ACC112 (cell line): ENCODE results near the gene DHRS1.

Experiments used
- H2AFZ ChIP-seq: fragments of 200-600 bp; sonication (generic); one replicate; pipeline ENCODE4 v1.6.0; 2017; ENCODE audit warnings: antibody characterized with exemption, low read length; ENCODE audit not compliant: unreplicated experiment
- H3K27ac ChIP-seq: fragments of 200-600 bp; sonication (generic); 2 replicates; pipeline ENCODE4 v1.5.1; 2014; ENCODE audit warnings: low read depth, mild to moderate bottlenecking, antibody characterized with exemption, low read length, moderate library complexity
- H3K27me3 ChIP-seq: fragments of 200-600 bp; sonication (generic); 2 replicates; pipeline ENCODE4 v1.6.1; 2014; ENCODE audit warnings: mild to moderate bottlenecking, antibody characterized with exemption, low read length, moderate library complexity, mixed read lengths; ENCODE audit not compliant: insufficient read depth
- H3K36me3 ChIP-seq: fragments of 200-600 bp; sonication (generic); 2 replicates; pipeline ENCODE4 v1.6.1; 2016; ENCODE audit warnings: mild to moderate bottlenecking, antibody characterized with exemption, low read length, moderate library complexity, mixed read lengths; ENCODE audit not compliant: insufficient read depth
- H3K4me1 ChIP-seq: fragments of 200-600 bp; sonication (generic); one replicate; pipeline ENCODE4 v1.6.1; 2016; ENCODE audit warnings: low read length, mixed read lengths; ENCODE audit not compliant: insufficient read depth, unreplicated experiment, control insufficient read depth
- H3K4me3 ChIP-seq: fragments of 200-600 bp; sonication (generic); 2 replicates; pipeline ENCODE4 v1.5.1; 2014; ENCODE audit warnings: mild to moderate bottlenecking, low read depth, low read length
- H3K79me2 ChIP-seq: fragments of 200-600 bp; sonication (generic); one replicate; pipeline ENCODE4 v1.6.0; 2016; ENCODE audit warnings: low read length; ENCODE audit not compliant: control insufficient read depth, unreplicated experiment, insufficient read depth

The DHRS1 gene

GRCh38 chr14:24270537-24271133 is 28.9 kb downstream of the DHRS1 start:
- H3K4me1 ChIP-seq = peaks cover 4% of the 10 kb centered on the region
- H3K4me3 ChIP-seq = peak overlapping the region; percentile 84
- no peaks in the 10 kb centered on the region for H3K36me3 ChIP-seq
- H3K27ac ChIP-seq = no peak overlapping the region; the same call in 1 of the 2 replicates
- no peaks in the 10 kb centered on the region for H3K79me2 ChIP-seq
- H2AFZ ChIP-seq = no peak overlapping the region
- H3K27me3 ChIP-seq = no peaks in the 10 kb centered on the region

- Histone ChIP-seq H3K36me3 (no peaks in the 10 kb centered on the region), H3K27me3 (no peaks in the 10 kb centered on the region), H3K4me3 (no peak overlapping the region), H3K27ac (no peak overlapping the region), H3K79me2 (no peaks in the 10 kb centered on the region), H2AFZ (no peak overlapping the region), H3K4me1 (peaks cover 4% of the 10 kb centered on the region)
Observed at GRCh38 chr14:24269910-24270536, 29.6 kb downstream of the DHRS1 start.

GRCh38 chr14:24269368-24269767 is 30.2 kb downstream of the DHRS1 start:
- Histone ChIP-seq H2AFZ (no peak overlapping the region), H3K79me2 (no peaks in the 10 kb centered on the region), H3K4me1 (peaks cover 4% of the 10 kb centered on the region), H3K36me3 (no peaks in the 10 kb centered on the region), H3K27ac (no peak overlapping the region), H3K4me3 (no peak overlapping the region), H3K27me3 (no peaks in the 10 kb centered on the region)

- Histone ChIP-seq H3K79me2 (no peaks in the 10 kb centered on the region), H3K4me1 (peaks cover 4% of the 10 kb centered on the region), H3K4me3 (no peak overlapping the region), H3K27me3 (no peaks in the 10 kb centered on the region), H3K27ac (no peak overlapping the region), H2AFZ (no peak overlapping the region), H3K36me3 (no peaks in the 10 kb centered on the region)
Observed at GRCh38 chr14:24268225-24268624, 31.4 kb downstream of the DHRS1 start.

GRCh38 chr14:24267516-24267915 is 32.1 kb downstream of the DHRS1 start:
- Histone ChIP-seq H2AFZ (no peak overlapping the region), H3K4me3 (no peak overlapping the region), H3K79me2 (no peaks in the 10 kb centered on the region), H3K27ac (no peak overlapping the region), H3K27me3 (no peaks in the 10 kb centered on the region), H3K36me3 (no peaks in the 10 kb centered on the region), H3K4me1 (peaks cover 4% of the 10 kb centered on the region)

- H3K4me3 ChIP-seq = no peak overlapping the region
- H2AFZ ChIP-seq = no peak overlapping the region
- no peaks in the 10 kb centered on the region for H3K4me1 ChIP-seq
- no peaks in the 10 kb centered on the region for H3K36me3 ChIP-seq
- H3K27me3 ChIP-seq = no peaks in the 10 kb centered on the region
- H3K79me2 ChIP-seq = no peaks in the 10 kb centered on the region
- H3K27ac ChIP-seq = no peak overlapping the region
Observed at GRCh38 chr14:24266344-24267244, 33.0 kb downstream of the DHRS1 start.

- H3K36me3 ChIP-seq = no peaks in the 10 kb centered on the region
- no peak overlapping the region for H2AFZ ChIP-seq
- no peak overlapping the region for H3K27ac ChIP-seq
- H3K27me3 ChIP-seq = no peaks in the 10 kb centered on the region
- H3K4me1 ChIP-seq = peaks cover 3% of the 10 kb centered on the region
- no peaks in the 10 kb centered on the region for H3K79me2 ChIP-seq
- no peak overlapping the region for H3K4me3 ChIP-seq
Observed at GRCh38 chr14:24264298-24264697, 35.3 kb downstream of the DHRS1 start.

- Histone ChIP-seq H2AFZ (no peak overlapping the region), H3K27me3 (no peaks in the 10 kb centered on the region), H3K79me2 (no peaks in the 10 kb centered on the region), H3K4me1 (peaks cover 8% of the 10 kb centered on the region), H3K36me3 (no peaks in the 10 kb centered on the region), H3K4me3 (no peak overlapping the region), H3K27ac (no peak overlapping the region)
Observed at GRCh38 chr14:24263848-24264247, 35.7 kb downstream of the DHRS1 start.

- Histone ChIP-seq H3K27me3 (no peaks in the 10 kb centered on the region), H3K36me3 (no peaks in the 10 kb centered on the region), H2AFZ (no peak within 1 kb of the TSS), H3K79me2 (no peaks in the 10 kb centered on the region), H3K4me3 (no peak within 1 kb of the TSS), H3K27ac (no peak within 1 kb of the TSS), H3K4me1 (peaks cover 8% of the 10 kb centered on the region)
Observed at GRCh38 chr14:24262821-24263733, 36.5 kb downstream of the DHRS1 start, which contains the start of gene TGM1. Gene TGM1 (minus strand): TSS chr14:24263177. CDS start chr14:24262352, 825 bp downstream.

GRCh38 chr14:24261969-24262327 is 37.6 kb downstream of the DHRS1 start:
- H3K27me3 ChIP-seq = no peaks in the 10 kb centered on the region
- H3K79me2 ChIP-seq = no peaks in the 10 kb centered on the region
- H3K4me3 ChIP-seq = no peak overlapping the region
- no peak overlapping the region for H2AFZ ChIP-seq
- H3K27ac ChIP-seq = no peak overlapping the region
- H3K4me1 ChIP-seq = peaks cover 8% of the 10 kb centered on the region
- H3K36me3 ChIP-seq = no peaks in the 10 kb centered on the region
